Upper lobe of left lung (tissue), 6 donors: ENCODE results near the gene IRF3. TPM values are rescaled to one million over a fixed set of nuclear protein-coding genes. Genes with fewer than 3 reads are reported as not detected.

ENCODE experiments used
- ATAC-seq, 2 donors: fragments of 200-7000 bp; cut with Tn5 transposase; one replicate each; pipeline ENCODE4 v1.9.1; 2022; ENCODE audit warnings: mild to moderate bottlenecking in 2 of 2, moderate library complexity in 2 of 2; ENCODE audit not compliant: low FRiP score in 2 of 2
- DNase-seq, 2 donors: peaks; one replicate each; pipeline ENCODE4 v3.0.0-alpha.2; 2019 to 2020
- H3K27ac ChIP-seq, 4 donors: fragments of 200-600 bp; sonication (generic); one replicate each; pipeline ENCODE4 v1.5.1; 2016 to 2019
- H3K27me3 ChIP-seq, 4 donors: fragments of 200-600 bp; sonication (generic); one replicate each; pipeline ENCODE4 v1.5.1; 2017 to 2019
- H3K36me3 ChIP-seq, 4 donors: fragments of 200-600 bp; sonication (generic); one replicate each; pipeline ENCODE4 v1.5.1; 2016 to 2019
- H3K4me1 ChIP-seq, 4 donors: fragments of 200-600 bp; sonication (generic); one replicate each; pipeline ENCODE4 v1.5.1; 2018 to 2019
- H3K4me3 ChIP-seq, 4 donors: fragments of 200-600 bp; sonication (generic); one replicate each; pipeline ENCODE4 v1.5.1; 2017 to 2019; ENCODE audit warnings: mild to moderate bottlenecking in 2 of 4, moderate library complexity in 1 of 4
- H3K9me3 ChIP-seq, 4 donors: fragments of 200-600 bp; sonication (generic); one replicate each; pipeline ENCODE4 v1.5.1; 2018 to 2019
- CTCF ChIP-seq, 6 experiments: fragments of 450-650 bp in 4 of 6; fragments of 200-600 bp in 2 of 6; sonication (generic) in 2 of 6; IDR thresholded peaks; one replicate each; pipeline ENCODE4 v1.5.1; 2016 to 2019; ENCODE audit warnings: antibody characterized with exemption in 6 of 6
- EP300 ChIP-seq, 4 donors: sonication (generic); formaldehyde crosslinking; IDR thresholded peaks; one replicate each; pipeline ENCODE4 v1.5.1; 2017; ENCODE audit warnings: antibody characterized with exemption in 4 of 4, control low read depth in 2 of 4
- POLR2A ChIP-seq, 4 donors: fragments of 450-650 bp; IDR thresholded peaks; one replicate each; pipeline ENCODE4 v1.5.1; 2016 to 2017; ENCODE audit warnings: antibody characterized with exemption in 4 of 4, mild to moderate bottlenecking in 2 of 4
- POLR2AphosphoS5 ChIP-seq, 2 donors: sonication (generic); formaldehyde crosslinking; IDR thresholded peaks; one replicate each; pipeline ENCODE4 v1.5.1; 2017; ENCODE audit warnings: antibody characterized with exemption in 2 of 2
- WGBS, 2 donors: methylation state at CpG; one replicate each; pipeline ENCODE4 v1.1.5; 2017 to 2018; 5-methylcytosine and 5-hydroxymethylcytosine counted together
- total RNA-seq, 6 donors: library from RNA; depleted of rRNA in 4 of 6; stranded (reverse); fragments of >200 nt in 4 of 6; gene quantifications; one replicate each; pipeline versions ENCODE4 v1.1.0 to v1.2.1, GENCODE V29; 2016 to 2021
- donor health status: DM: no; HTN: no; CAD: no; lungs with moderate emphysema.
- donor health status: DM: no; HTN: yes; CAD: no; lungs with severe emphysema.

Gene IRF3
- total RNA-seq, 6 donors from 2014 or later, result 50.5 to 210 (median 99.1) TPM

DNA sequence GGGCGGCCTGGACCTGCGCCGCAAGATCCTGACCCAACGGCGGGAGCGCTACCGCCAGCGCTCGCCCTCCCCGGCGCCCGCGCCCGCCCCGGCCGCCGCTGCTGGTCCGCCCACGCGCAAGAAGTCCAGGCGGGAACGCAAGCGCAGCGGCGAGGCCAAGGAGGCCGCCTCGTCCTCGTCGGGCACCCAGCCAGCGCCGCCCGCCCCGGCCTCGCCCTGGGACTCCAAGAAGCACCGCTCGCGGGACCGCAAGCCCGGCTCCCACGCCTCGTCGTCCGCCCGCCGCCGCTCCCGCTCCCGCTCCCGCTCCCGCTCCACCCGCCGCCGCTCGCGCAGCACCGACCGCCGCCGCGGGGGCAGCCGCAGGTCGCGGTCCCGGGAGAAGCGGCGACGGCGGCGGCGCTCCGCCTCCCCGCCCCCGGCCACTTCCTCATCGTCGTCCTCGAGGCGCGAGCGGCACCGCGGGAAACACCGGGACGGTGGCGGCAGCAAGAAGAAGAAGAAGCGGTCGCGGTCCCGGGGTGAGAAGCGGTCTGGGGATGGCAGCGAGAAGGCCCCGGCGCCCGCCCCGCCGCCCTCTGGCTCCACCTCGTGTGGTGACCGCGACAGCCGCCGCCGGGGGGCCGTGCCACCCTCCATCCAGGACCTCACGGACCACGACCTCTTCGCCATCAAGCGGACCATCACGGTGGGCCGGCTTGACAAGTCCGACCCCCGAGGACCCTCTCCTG lies 13.7 kb downstream of the IRF3 start:
- Histone ChIP-seq H3K4me1 (no peaks in the 10 kb centered on the region), H3K27me3 (no peaks in the 10 kb centered on the region), H3K27ac (no peak overlapping the region), H3K9me3 (no peaks in the 10 kb centered on the region), H3K36me3 (peaks cover 38 to 94% (median 83%) of the 10 kb centered on the region in 4 donors), H3K4me3 (no peak overlapping the region)
- TF ChIP-seq EP300 (IDR thresholded peaks at IDR 0.05) (no peak), POLR2AphosphoS5 (IDR thresholded peaks at IDR 0.05) (no peak), POLR2A (IDR thresholded peaks at IDR 0.05) (no peak), CTCF (IDR thresholded peaks at IDR 0.05) (no peak)
- 97 to 98% methylated on average over 74 to 109 of the region's 110 CpGs for WGBS, 2 donors
- ATAC-seq (no peak), DNase-seq (peak in 1 of 2 donors; percentile 84)

GRCh38 chr19:49651029-49651819 lies 14.4 kb downstream of the IRF3 start:
- no peak for TF ChIP-seq POLR2A (IDR thresholded peaks at IDR 0.05)
- no peak for TF ChIP-seq EP300 (IDR thresholded peaks at IDR 0.05)
- no peak for TF ChIP-seq CTCF (IDR thresholded peaks at IDR 0.05)
- TF ChIP-seq POLR2AphosphoS5 (IDR thresholded peaks at IDR 0.05), result no peak
- 91 to 94% methylated on average over 42 to 60 of the region's 72 CpGs for WGBS, 2 donors
- DNase-seq, result peak in 1 of 2 donors; percentile 81
- Histone ChIP-seq H3K4me3 (no peak overlapping the region), H3K27ac (no peak overlapping the region), H3K4me1 (no peaks in the 10 kb centered on the region), H3K9me3 (no peaks in the 10 kb centered on the region), H3K36me3 (peaks cover 36 to 94% (median 83%) of the 10 kb centered on the region in 4 donors), H3K27me3 (no peaks in the 10 kb centered on the region)
- no peak for ATAC-seq

DNA sequence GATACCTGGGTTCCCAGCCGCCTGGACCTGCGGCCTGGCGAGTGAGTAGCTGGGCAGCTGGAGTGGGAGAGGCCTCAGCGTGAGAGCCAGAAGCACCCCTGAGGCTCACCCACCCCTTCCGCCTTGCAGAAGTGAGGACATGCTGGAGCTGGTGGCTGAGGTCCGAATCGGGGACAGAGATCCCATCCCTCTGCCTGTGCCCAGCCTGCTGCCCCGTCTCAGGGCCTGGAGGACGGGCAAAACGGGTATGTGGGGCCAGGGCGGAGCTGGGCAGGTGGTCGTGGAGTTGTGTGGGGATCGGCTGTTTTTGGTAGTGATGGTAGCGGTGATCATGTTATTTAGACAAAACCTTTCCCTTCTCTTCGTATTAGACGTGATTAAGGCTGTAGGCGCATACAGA lies 19.1 kb downstream of the IRF3 start:
- H3K4me3 ChIP-seq, result no peak overlapping the region
- DNase-seq (no peak), ATAC-seq (no peak)
- peaks cover 9 to 66% (median 48%) of the 10 kb centered on the region in 4 donors for H3K36me3 ChIP-seq
- H3K27ac ChIP-seq, result no peak overlapping the region
- no peaks in the 10 kb centered on the region for H3K27me3 ChIP-seq
- H3K9me3 ChIP-seq, result no peaks in the 10 kb centered on the region
- no peak for TF ChIP-seq CTCF (IDR thresholded peaks at IDR 0.05)
- TF ChIP-seq EP300 (IDR thresholded peaks at IDR 0.05), result no peak
- no peak for TF ChIP-seq POLR2AphosphoS5 (IDR thresholded peaks at IDR 0.05)
- no peak for TF ChIP-seq POLR2A (IDR thresholded peaks at IDR 0.05)
- 95 to 98% methylated on average over 15 of the region's 17 CpGs for WGBS, 2 donors
- H3K4me1 ChIP-seq, result peaks cover 15 to 35% (median 21%) of the 10 kb centered on the region in 4 donors

DNA sequence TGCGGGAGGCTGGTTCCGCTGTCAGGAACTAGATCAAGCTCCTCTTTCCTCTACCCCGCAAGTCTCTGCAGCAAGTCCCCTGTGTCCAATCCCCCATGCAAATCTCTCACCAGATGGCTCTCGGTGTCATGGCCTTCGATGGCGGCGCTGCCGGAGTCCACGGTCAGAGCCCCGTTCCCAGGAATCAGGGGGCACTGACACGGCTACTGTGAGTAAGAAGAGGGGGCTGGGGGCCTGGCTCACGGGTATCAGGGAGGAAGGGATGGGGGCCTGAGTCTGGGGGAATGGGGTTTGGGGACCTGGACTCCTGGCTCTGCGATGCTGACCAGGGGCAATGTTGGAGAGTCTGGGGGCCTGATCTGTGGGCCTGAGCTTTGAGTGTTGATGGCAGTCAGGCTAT lies 19.7 kb downstream of the IRF3 start:
- ATAC-seq, result no peak
- H3K4me1 ChIP-seq, result peaks cover 16 to 41% (median 26%) of the 10 kb centered on the region in 4 donors
- no peak for DNase-seq
- WGBS, 2 donors, result 94% methylated on average over 6 to 13 of the region's 13 CpGs
- H3K27ac ChIP-seq, result no peak overlapping the region
- peaks cover 9 to 60% (median 42%) of the 10 kb centered on the region in 4 donors for H3K36me3 ChIP-seq
- H3K4me3 ChIP-seq, result no peak overlapping the region
- no peaks in the 10 kb centered on the region for H3K27me3 ChIP-seq
- no peaks in the 10 kb centered on the region for H3K9me3 ChIP-seq
- TF ChIP-seq CTCF (IDR thresholded peaks at IDR 0.05), result no peak
